HG03064 (cell line): ENCODE data around the gene PLPP3.

ENCODE experiments used
- ATAC-seq: cut with Tn5 transposase; IDR thresholded peaks from one replicate; pipeline ENCODE4 v1.9.1; 2021; ENCODE audit warnings: low read depth; ENCODE audit not compliant: unreplicated experiment

The PLPP3 gene

DNA sequence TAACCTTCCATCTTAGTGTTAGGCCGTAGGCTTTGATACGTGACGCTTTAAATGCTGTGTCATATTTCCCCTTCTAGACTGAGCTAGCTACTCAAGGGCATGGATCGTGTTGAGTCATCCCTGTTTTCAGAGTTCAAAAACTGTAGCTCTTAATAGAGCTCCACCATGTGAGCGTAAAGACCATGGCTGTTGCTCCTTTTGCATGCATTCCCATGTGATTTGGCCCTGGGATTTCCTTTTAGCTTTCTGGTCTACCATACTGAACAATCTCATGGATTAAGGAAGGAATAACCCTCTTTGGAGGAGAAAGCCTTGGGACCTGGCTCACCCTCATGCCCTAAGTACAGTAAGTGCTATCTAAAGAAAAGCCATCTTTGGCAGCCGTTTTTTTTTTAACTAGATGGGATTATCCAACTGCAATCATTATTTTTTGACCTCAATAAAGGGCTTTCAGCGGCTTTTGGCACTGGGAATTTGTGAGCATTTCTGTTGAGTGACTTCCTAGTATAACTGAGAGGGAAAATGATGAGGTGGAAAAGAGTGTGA, 76.6 kb downstream of the PLPP3 start:
- ATAC-seq: no peak

DNA sequence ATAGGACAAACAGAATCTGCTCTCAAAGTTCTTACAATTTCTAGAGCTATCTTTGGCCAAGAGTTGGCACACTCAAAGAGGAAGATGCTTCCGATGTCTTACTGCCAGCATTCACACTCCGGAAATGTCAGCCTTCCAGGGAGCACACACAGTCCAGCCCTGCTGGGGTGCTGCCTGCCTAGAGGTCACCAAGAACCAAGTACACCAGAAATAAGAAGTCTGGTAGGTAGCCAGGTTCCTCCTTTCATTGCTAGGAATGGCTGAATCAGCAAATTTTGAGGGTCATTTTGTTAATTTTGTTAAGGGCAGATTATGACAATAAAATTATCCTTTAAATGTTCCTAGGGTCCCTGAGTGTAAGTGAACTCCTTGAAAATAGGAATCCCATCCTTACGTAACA, 77.5 kb downstream of the PLPP3 start:
- ATAC-seq: no peak

DNA sequence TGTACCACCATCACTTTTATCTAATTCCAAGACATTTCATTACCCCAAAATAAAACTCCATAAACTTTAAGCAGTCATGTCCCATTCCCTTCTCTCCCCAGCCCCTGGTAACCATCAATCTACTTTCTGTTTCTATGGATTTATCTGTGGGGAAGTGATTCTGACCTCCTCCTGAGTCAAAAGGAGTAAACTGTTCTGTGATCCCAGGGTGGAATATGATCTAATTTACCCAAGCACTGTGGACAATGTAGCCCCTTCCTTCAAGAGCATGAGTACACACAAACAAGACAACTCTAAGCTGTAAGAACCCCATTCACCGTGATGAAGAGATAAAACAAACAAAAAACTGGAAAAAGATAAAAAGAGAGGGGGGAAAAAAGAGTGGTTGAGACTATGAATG, 77.9 kb downstream of the PLPP3 start:
- ATAC-seq: no peak

DNA sequence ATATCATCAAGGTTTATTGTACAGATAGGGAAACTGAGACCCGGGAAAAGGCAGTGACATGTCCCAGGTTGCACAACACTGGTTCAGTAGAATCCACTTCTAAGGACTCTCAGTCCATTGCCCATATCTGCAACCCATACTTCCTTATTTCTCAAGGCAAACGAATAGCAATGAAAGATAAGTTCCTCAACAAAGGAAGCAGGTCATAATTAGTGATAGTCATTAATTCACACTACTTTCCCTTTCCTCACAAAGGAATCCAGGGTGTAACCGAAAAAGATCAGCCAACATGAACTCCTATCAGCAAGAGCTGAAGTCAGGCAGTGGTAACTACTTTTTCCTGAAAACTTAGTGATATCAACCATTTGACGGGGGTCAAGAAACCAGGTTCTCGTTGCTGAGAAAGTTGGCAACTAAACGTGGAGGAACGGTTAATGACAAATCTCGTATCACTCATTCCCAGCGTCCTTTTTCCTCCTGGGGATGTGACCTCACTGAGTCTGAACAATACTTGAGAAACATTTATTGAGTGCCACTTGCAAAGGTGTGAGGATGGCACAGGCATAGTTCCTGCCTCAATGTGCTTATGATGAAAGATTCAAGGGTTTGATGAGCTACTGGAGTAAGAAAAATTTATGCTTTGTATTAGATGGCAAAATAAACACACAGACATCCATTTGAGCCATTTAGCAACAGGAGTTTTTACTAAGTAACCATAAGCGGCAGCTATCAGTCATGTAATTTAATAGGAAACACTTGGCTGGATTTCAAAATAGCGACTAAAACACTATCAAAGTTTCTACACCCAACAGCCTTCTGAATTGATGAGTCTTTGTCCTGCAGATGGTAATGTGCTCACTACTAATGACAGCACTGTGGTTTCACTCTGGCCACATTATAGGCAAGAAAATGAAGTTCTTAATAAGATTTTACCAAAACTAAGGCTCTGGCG, 82.3 kb downstream of the PLPP3 start:
- ATAC-seq: no peak

DNA sequence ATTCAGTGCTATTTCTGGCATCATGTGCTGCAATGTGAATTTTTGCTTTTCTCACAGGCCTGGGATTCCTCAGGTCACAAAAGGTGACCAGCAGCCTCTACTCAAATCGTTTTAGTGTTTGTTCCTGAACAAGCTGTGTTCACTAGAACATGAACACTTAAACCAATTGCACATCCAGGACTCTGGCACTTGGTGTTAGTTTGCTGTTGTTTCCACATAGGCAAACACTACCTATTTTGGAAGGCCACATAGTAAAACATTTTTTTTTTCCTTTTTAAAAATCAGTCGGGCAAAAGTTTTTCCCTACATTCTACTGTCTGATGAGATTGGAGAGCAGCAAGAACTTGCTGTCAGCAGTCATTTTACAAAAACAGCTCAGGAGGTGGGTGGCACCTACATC, 83.2 kb downstream of the PLPP3 start:
- ATAC-seq: no peak

DNA sequence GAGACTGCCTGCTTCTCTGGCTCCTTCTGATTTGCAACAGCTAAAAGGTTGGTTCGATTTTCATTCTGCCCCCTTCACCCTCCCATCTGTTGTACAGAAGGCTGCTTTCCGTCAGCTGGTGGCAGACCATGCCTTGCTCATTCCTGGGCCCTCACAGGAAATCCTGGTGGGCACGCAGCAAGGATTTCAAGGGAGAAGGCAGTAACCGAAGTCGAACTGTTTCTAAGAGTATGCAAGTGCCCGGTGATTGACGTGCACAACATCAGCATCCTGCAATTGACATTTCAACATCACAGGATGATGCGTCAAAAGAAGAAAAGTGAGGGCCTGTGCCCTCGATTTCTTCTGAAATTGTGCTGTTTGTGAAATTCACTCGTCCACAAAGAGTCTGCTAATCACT, 83.8 kb downstream of the PLPP3 start:
- ATAC-seq: no peak

DNA sequence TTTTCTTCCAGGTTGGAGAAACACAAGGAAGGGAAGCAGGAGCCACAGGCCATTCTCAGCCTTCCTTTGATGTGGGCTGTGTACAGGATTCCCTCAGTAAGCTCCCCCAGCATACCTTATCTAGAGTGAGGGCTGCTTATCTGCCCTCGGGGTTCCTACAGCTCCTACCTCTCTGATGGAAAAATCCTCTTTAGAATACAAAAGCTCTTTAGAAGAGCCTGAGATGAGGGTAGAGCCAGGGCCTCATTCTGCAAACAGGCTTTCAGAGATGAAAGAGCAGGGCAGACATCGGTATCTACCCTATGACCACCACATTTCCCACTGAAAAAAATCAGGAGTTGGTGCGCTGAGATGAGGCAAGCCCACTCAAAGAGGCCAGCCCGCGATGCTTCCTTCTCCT, 85.1 kb downstream of the PLPP3 start:
- ATAC-seq: no peak

DNA sequence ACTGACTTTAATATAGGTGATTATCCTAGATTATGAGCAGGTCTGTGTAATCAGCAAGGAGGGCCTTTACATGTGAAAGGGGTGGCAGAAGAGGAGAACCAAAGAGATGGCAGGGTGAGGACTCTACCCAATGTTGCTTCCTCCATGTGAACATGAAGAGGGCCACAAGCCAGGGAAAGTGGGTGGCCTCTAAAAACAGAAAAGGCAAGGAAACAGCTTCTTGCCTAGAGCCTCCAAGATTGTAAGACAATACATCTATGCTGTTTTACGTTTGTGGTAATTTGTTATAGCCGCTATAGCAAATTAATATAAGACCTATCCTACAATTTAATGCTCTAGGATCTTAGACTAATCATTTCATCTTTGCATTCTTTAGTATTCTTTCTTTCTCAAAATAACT, 85.5 kb downstream of the PLPP3 start:
- ATAC-seq: no peak

DNA sequence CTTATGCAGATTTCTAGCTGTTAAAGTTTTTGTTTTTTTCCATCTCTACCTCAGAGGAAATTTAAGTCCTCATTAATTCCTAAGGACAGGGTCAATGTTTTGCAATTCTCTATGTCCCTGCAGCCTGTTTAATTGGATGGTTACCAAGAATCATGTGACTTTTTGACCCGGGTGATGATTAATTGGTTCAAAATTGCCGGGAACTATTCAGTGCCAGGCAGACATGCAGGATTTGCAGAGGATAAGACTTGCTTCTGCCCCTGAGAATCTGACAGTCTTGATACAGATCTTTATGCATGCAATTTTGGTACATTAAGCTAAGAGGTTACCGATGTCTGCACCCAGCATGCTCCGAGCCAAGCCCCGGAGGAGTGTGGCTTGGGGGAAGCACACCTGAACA, 87.9 kb downstream of the PLPP3 start:
- no peak for ATAC-seq

DNA sequence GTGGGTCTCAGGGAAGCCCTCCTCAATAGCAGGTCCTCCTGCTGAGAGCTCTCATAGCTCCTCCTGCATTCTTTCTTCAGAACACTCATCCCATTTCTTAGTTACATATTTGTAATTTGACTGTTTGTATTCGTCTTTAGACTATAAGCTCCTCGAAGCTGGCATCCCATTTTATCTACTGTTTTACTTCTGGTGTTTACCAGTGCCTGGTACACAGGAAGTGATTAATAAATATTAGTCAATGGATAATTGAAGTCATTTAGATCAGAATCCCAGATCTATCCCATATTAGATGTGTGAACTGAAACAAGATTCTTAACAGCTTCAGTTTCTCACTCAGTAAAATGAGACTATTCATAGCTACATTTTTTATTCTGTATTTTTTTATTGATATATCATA, 88.7 kb downstream of the PLPP3 start:
- no peak for ATAC-seq

DNA sequence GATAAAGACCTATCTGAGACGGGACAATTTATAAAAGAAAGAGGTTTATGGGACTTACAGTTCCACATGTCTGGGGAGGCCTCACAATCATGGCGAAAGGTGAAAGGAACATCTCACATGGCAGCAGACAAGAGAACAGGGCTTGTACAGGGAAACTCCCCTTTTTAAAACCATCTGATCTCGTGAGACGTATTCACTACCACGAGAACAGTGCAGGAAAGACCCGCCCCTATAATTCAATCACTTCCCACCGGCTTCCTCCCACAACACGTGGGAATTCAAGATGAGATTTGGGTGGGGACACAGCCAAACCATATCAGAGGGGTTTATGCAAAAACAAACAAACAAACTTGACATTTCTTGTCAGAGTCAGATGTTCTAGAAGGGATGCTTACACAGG, 89.7 kb downstream of the PLPP3 start:
- ATAC-seq: no peak

DNA sequence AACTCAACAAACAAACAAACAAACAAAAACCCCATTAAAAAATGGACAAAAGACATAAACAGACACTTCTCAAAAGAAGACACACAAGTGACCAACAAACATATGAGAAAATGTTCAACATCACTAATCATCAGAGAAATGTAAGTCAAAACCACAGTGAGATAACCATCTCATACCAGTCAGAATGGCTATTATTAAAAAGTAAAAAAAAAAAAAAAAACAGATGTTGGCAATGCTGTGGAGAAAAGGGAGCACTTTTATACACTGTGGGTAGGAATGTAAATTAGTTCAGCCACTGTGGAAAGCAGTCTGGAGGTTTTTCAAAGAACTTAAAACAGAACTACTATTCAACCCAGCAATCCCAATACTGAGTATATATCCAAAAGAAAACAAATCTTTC, 94.7 kb downstream of the PLPP3 start:
- no peak for ATAC-seq

DNA sequence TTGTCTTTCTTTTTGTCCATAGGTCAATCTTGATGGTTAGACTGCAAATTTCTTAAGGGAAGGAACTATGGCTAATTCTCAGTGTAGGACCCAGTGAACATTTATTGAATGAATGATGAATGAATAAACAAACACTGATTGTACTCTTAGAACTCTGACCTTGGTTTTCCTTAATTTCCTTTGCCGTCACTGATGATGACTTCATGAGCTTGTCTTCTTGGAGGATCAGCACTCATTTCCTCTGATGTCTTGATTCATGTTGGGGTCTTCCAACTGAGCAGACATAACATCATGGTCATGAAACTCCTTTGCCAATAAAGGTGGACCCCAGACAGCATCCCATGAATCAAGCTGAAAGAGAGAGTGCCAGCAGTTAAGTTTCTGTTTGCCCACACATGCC, 96.3 kb downstream of the PLPP3 start:
- no peak for ATAC-seq

DNA sequence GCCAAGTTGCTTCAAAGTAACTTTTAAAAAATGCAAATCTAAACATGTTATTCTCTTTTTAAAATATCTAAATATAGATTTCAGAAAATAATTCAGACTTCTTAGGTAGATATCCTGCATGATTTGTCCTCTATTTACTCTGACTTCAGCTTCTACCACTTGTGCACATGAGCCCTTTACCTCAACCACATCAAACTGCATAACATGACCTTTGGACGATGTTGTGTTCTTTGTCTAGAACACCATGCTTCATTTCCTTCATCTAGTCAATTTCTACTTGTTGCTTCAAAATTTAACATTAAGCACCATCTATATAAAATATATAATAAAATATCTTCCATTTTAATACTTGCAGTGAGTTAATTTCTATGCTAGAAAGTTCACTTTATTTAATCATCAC, 96.9 kb downstream of the PLPP3 start:
- no peak for ATAC-seq

DNA sequence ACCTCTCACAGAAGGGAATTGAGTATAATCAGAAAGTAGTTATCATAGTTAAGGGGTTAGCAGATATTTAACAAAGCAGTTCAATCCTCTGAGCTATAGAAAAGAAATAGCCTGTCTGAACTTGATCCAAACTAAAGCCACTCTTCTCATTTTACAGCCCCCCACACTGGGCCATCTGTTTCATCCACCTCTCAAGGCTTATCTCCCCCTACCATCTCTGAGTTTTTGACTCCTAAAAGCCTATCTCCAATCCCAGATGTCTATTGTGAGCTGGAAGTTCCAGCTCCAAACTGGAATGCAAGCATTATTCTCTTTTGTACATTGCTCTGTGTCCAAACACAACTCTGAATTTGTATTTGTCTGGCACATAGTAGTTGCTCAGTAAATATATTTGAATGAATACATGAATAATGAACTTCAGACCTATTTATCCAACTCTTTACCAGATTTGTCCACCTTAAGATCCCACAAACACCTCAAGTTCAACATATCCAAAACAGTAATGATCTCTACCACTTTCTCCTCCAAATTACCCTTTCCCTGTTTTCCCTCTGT, 98.1 kb downstream of the PLPP3 start:
- no peak for ATAC-seq

DNA sequence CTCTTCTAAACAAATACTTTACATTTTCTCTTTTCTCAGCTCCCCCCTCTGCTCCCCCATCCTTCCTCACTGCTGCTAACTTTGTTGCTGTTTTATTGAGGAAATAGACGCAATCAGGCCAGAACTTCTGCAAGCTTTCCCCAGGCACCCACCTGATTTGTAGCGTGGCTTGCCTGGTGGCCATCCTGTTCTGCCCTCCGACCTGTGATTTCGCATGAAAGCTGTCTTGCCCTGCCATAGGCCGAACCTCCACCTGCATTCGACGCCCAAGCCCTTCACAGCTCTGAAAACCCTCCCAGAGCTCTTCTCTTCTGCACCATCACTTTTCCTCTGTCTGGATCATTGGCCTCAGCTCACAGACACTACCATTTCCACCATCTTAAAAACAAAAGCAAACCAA, 100.6 kb downstream of the PLPP3 start:
- ATAC-seq: no peak

DNA sequence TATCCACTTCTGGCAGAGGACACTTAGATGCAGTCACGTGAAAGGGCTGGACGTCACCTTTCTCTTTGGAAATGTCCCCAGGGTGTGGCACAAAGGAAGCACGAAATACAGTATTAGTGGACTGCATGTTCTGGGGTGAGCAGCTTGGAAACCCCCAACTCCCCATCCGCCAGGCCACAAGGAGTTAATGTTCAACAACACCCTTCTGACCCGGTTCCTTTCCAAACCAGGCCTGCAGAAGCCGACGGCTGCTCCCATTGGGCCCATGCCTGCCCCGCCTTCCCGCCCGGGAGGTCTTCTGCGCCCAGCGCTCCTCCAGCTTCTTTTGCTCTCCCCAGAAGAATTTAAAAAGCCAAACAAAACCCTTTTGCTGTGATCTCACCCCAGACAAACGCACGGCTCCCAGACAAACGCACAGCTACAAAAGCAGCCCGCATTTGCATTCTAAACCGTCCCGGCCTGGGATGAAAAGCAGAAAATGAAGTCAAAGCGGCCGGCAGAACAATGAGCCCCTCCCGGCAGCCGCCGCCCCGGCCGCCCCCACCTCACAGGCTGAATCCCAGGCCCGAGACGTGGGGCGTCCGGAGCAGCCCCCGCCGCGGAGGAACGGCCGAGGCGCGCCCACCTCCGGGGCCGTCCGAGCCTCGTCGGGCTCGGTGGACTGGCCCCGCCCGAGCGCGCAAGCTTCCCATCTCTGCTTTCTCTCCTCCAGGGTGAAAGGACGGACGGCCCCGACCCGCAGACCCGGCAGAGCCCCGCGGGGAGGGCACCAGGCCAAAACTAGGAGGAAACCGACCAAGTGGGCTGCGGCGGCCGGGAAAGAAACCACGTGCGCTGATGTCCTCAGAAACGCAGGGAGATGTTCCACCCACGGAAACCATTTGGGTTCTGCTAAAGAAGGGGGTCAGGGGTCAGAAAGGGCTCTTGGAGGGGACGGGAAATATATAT, 101.9 kb downstream of the PLPP3 start:
- ATAC-seq: no peak

DNA sequence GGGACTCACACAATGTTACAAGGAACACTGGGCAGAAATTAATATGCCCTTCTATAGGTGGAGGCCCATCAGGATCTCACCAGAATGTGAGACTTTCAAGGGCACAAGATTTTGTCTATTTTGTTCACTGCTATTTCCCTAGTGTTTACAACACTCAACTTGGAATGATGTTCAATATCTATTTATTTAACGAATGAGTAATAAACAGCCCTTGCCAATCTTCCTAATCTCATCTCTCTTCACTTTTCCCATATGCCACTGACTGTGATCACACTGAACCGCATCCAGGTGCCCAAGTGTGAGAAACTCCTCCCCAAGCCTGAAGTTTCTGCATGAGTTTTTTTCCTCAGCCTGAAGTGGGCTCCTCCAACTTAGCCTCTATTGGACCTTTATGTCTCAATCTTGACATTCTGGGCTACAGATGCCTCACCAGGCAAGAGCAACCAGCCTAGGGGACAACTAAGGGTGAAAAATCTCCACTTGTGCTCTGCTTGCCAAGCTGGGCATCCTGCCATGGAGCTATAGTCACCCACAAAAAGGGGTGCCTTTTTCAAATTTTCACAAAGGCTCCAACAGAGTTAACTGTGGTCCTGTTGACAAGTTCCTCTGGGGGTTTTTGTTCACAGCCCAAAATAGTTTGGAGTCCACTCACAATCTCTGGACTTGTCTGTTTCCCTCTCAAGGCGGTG, 105.6 kb downstream of the PLPP3 start:
- no peak for ATAC-seq

DNA sequence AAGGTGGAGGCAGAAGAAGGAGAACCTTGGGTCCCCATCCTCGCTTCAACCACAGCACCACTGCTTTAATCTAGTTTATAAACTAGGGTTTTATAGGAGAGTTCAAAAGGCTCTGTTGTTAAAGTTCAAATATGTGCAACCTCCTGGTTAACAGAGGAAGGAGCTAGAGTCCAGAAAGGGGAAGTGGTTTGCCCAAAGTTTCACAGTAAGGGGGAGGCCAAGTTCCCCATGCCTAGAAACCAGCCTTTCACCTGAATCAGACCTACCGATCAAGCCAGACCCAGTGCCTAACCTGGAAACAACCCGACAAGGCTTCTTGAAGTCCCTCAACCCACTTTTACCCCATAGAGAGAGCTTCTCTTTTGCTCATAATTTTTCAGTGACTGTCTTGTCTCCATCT, 106.5 kb downstream of the PLPP3 start:
- ATAC-seq: peak; percentile 61

DNA sequence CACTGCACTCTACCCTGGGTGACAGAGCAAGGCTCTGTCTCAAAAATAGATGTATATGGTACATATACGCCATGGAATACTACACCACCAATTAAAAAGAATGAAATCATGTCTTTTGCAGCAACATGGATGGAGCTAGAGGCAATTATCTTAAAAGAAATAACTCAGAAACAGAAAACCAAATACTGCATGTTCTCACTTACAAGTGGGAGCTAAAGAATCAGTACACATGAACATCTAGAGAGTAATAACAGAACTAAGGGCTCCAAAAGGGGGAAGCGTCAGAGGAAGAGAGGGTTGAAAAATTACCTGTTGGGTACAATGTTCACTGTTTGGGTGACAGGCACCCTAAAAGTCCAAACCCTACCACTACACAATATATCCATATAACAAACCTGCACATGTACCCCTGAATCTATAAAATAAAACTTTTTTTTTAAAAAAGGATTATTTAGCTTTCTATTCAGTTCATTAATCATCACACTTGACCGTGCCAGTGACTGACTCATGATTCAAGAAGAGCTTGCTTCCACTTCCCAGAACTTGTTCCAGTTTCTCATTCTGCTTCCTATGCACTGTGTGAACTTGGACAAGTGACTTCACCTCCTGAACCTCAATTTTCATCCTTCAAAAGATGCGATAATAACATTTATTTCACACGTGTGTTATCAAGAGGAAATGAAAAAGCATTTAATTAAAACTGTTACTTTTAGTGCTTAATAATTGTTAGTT, 109.6 kb downstream of the PLPP3 start:
- no peak for ATAC-seq
